ENCODE results near the gene ENOPH1.
"Not testable (repeated sequence)": the region's sequence is repeated elsewhere in the genome, so short reads cannot be mapped to it uniquely, and the experiment has no call there.

Gene ENOPH1

GRCh38 chr4:82463221-82463620, 32.8 kb downstream of the ENOPH1 start:
- DNase-seq (ENCODE audit: extremely low read depth, low read depth) = no peak
- no peak overlapping the region for H3K4me3 ChIP-seq (replicated peaks; ENCODE audit: low read depth, low read length)
- TF ChIP-seq, protein P1, sequence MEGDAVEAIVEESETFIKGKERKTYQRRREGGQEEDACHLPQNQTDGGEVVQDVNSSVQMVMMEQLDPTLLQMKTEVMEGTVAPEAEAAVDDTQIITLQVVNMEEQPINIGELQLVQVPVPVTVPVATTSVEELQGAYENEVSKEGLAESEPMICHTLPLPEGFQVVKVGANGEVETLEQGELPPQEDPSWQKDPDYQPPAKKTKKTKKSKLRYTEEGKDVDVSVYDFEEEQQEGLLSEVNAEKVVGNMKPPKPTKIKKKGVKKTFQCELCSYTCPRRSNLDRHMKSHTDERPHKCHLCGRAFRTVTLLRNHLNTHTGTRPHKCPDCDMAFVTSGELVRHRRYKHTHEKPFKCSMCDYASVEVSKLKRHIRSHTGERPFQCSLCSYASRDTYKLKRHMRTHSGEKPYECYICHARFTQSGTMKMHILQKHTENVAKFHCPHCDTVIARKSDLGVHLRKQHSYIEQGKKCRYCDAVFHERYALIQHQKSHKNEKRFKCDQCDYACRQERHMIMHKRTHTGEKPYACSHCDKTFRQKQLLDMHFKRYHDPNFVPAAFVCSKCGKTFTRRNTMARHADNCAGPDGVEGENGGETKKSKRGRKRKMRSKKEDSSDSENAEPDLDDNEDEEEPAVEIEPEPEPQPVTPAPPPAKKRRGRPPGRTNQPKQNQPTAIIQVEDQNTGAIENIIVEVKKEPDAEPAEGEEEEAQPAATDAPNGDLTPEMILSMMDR (IDR thresholded peaks at IDR 0.05; ENCODE audit: low read depth, low read length, missing control alignments) = no peak

GRCh38 chr4:82467471-82467870, 37.1 kb downstream of the ENOPH1 start:
- no peak overlapping the region for H3K4me3 ChIP-seq (replicated peaks; ENCODE audit: low read depth, low read length)
- TF ChIP-seq, protein P1 (IDR thresholded peaks at IDR 0.05; ENCODE audit: low read depth, low read length, missing control alignments) = no peak
- DNase-seq (ENCODE audit: extremely low read depth, low read depth) = no peak

- no peak for DNase-seq (ENCODE audit: extremely low read depth, low read depth)
- TF ChIP-seq, protein P1 (IDR thresholded peaks at IDR 0.05; ENCODE audit: low read depth, low read length, missing control alignments) = no peak
- no peak overlapping the region for H3K4me3 ChIP-seq (replicated peaks; ENCODE audit: low read depth, low read length)
These were observed 39.5 kb downstream of the ENOPH1 start for GRCh38 chr4:82469791-82470345.

DNA sequence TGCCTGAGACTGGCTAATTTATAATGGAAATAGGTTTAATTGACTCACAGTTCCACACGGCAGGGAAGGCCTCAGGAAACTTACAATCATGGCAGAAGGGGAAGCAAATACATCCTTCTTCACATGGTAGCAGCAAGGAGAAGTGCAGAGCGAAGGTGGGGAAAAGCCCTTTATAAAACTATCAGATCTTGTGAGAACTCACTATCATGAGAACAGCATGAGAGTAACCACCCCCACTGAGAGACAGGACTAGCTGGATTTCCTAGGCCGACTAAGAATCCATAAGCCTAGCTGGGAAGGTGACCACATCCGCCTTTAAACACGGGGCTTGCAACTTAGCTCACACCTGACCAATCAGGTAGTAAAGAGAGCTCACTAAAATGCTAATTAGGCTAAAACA, 42.7 kb downstream of the ENOPH1 start:
- not testable (repeated sequence) for DNase-seq (ENCODE audit: extremely low read depth, low read depth); H3K4me3 ChIP-seq (replicated peaks; ENCODE audit: low read depth, low read length)

GRCh38 chr4:82473621-82474164, 43.3 kb downstream of the ENOPH1 start:
- TF ChIP-seq, protein P1 (IDR thresholded peaks at IDR 0.05; ENCODE audit: low read depth, low read length, missing control alignments) = no peak
- DNase-seq (ENCODE audit: extremely low read depth, low read depth) = no peak
- H3K4me3 ChIP-seq (replicated peaks; ENCODE audit: low read depth, low read length) = no peak overlapping the region

GRCh38 chr4:82475931-82476330, 45.5 kb downstream of the ENOPH1 start:
- not testable (repeated sequence) for DNase-seq (ENCODE audit: extremely low read depth, low read depth); H3K4me3 ChIP-seq (replicated peaks; ENCODE audit: low read depth, low read length)

DNA sequence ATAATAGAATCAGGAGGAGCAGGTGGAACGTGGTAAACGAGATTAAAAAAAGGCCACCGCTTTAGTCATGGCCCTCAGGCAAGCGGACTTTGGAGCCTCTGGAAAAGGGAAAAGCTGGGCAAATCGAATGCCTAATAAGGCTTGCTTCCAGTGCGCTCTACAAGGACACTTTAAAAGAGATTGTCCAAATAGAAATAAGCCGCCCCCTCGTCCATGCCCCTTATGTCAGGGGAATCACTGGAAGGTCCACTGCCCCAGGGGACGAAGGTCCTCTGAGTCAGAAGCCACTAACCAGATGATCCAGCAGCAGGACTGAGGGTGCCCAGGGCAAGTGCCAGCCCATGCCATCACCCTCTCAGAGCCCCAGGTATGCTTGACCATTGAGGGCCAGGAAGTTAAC, 47.1 kb downstream of the ENOPH1 start:
- H3K4me3 ChIP-seq (replicated peaks; ENCODE audit: low read depth, low read length); DNase-seq (ENCODE audit: extremely low read depth, low read depth): not testable (repeated sequence)

- no peak for DNase-seq (ENCODE audit: extremely low read depth, low read depth)
- TF ChIP-seq, protein P1 (IDR thresholded peaks at IDR 0.05; ENCODE audit: low read depth, low read length, missing control alignments) = no peak
- no peak overlapping the region for H3K4me3 ChIP-seq (replicated peaks; ENCODE audit: low read depth, low read length)
These were observed 49.2 kb downstream of the ENOPH1 start for GRCh38 chr4:82479562-82479961.
